ENCODE data around the gene C10orf95. TPM values are rescaled to one million over a fixed set of nuclear protein-coding genes. Genes with fewer than 3 reads are reported as not detected.

Gene C10orf95
- total RNA-seq, 1 donor from 2014 or later: 0.18 TPM

DNA sequence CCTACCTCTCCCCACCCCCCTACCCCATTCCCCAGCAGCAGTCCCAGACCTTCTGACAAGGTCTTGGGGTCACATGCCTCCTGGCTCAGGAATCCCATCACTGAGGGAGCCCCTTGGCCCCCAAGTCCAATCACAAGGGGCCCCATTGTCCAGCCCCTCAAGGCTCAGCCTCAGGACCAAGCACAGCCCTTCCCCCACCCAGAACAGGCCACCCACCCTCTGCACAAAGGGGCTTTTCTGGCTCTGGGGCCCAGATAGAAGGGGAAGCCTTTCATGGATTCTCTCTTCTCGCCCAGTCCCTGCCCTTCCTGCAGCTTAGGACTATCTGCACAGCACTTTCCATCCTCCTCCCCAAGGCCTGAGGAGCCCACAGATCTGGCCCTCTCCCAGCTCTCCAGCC lies 25.9 kb downstream of the C10orf95 start:
- H3K36me3 Mint-ChIP-seq (ENCODE audit: low read depth, unreplicated experiment): peaks cover 8% of the 10 kb centered on the region
- H3K4me1 Mint-ChIP-seq (ENCODE audit: unreplicated experiment): peaks cover 12% of the 10 kb centered on the region
- no peak overlapping the region for H3K4me3 Mint-ChIP-seq (ENCODE audit: unreplicated experiment)
- no peak overlapping the region for H3K27ac Mint-ChIP-seq (ENCODE audit: unreplicated experiment)
- H3K27me3 Mint-ChIP-seq (ENCODE audit: unreplicated experiment): peaks cover 8% of the 10 kb centered on the region
- no peaks in the 10 kb centered on the region for H3K9me3 Mint-ChIP-seq (ENCODE audit: unreplicated experiment)
- no peak for TF ChIP-seq CTCF (IDR thresholded peaks at IDR 0.05; ENCODE audit: unreplicated experiment)
- no peak for DNase-seq (ENCODE audit: low spot score)

- H3K9me3 Mint-ChIP-seq (ENCODE audit: unreplicated experiment): no peaks in the 10 kb centered on the region
- no peak for DNase-seq (ENCODE audit: low spot score)
- peaks cover 8% of the 10 kb centered on the region for H3K27me3 Mint-ChIP-seq (ENCODE audit: unreplicated experiment)
- no peak for TF ChIP-seq CTCF (IDR thresholded peaks at IDR 0.05; ENCODE audit: unreplicated experiment)
- H3K4me1 Mint-ChIP-seq (ENCODE audit: unreplicated experiment): peaks cover 12% of the 10 kb centered on the region
- H3K27ac Mint-ChIP-seq (ENCODE audit: unreplicated experiment): no peak overlapping the region
- H3K4me3 Mint-ChIP-seq (ENCODE audit: unreplicated experiment): no peak overlapping the region
- peaks cover 8% of the 10 kb centered on the region for H3K36me3 Mint-ChIP-seq (ENCODE audit: low read depth, unreplicated experiment)
Observed at GRCh38 chr10:102424916-102425315, 26.4 kb downstream of the C10orf95 start.

- Mint-ChIP-seq H3K27me3 (ENCODE audit: unreplicated experiment) (peaks cover 10% of the 10 kb centered on the region), H3K36me3 (ENCODE audit: low read depth, unreplicated experiment) (peaks cover 8% of the 10 kb centered on the region), H3K9me3 (ENCODE audit: unreplicated experiment) (no peaks in the 10 kb centered on the region), H3K27ac (ENCODE audit: unreplicated experiment) (no peak overlapping the region), H3K4me1 (ENCODE audit: unreplicated experiment) (peaks cover 14% of the 10 kb centered on the region), H3K4me3 (ENCODE audit: unreplicated experiment) (no peak overlapping the region)
- TF ChIP-seq CTCF (IDR thresholded peaks at IDR 0.05; ENCODE audit: unreplicated experiment): no peak
- DNase-seq (ENCODE audit: low spot score): no peak
Observed at GRCh38 chr10:102424145-102424544, 27.2 kb downstream of the C10orf95 start.

- Mint-ChIP-seq H3K4me1 (ENCODE audit: unreplicated experiment) (peaks cover 17% of the 10 kb centered on the region), H3K4me3 (ENCODE audit: unreplicated experiment) (peak overlapping the region; percentile 49), H3K27ac (ENCODE audit: unreplicated experiment) (no peak overlapping the region), H3K9me3 (ENCODE audit: unreplicated experiment) (no peaks in the 10 kb centered on the region), H3K36me3 (ENCODE audit: low read depth, unreplicated experiment) (peaks cover 8% of the 10 kb centered on the region), H3K27me3 (ENCODE audit: unreplicated experiment) (peaks cover 12% of the 10 kb centered on the region)
- no peak for DNase-seq (ENCODE audit: low spot score)
- no peak for TF ChIP-seq CTCF (IDR thresholded peaks at IDR 0.05; ENCODE audit: unreplicated experiment)
Observed at GRCh38 chr10:102423372-102423968, 27.9 kb downstream of the C10orf95 start.

DNA sequence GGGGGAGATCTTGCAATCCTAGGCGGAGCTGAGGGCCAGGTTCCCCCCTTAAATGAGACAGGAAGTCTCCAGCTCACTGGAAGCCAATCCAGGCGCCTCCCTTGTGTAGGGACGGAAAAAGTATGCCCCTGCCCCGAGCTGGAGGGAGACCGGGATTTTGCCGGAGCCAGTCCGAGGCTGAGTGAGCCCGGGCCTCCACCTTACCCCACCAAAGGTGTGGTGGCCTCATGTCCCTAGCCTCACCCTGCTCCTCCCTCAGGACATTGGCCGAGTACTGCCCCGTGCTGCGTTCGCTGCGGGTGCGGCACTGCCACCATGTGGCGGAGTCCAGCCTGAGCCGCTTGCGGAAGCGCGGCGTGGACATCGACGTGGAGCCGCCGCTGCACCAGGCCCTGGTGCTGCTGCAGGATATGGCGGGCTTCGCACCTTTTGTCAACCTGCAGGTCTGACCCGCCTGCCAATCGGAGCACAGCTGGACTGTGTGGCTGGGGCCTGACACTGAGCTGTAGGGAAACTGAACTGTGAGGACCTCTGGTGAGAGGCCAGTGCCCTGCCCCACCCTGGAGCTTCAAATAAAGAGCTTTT lies 28.7 kb downstream of the C10orf95 start:
- Mint-ChIP-seq H3K9me3 (ENCODE audit: unreplicated experiment) (no peaks in the 10 kb centered on the region), H3K4me1 (ENCODE audit: unreplicated experiment) (peaks cover 17% of the 10 kb centered on the region), H3K36me3 (ENCODE audit: low read depth, unreplicated experiment) (peaks cover 11% of the 10 kb centered on the region), H3K27me3 (ENCODE audit: unreplicated experiment) (peaks cover 20% of the 10 kb centered on the region), H3K27ac (ENCODE audit: unreplicated experiment) (no peak overlapping the region), H3K4me3 (ENCODE audit: unreplicated experiment) (peak overlapping the region; percentile 77)
- peak; percentile 48 for TF ChIP-seq CTCF (IDR thresholded peaks at IDR 0.05; ENCODE audit: unreplicated experiment)
- peak; percentile 80 for DNase-seq (ENCODE audit: low spot score)
